ENCODE measurements around the gene IFNA2.

GRCh38 chr9:21395778-21396717 lies 10.8 kb upstream of the IFNA2 start:
- TF ChIP-seq, protein P1, sequence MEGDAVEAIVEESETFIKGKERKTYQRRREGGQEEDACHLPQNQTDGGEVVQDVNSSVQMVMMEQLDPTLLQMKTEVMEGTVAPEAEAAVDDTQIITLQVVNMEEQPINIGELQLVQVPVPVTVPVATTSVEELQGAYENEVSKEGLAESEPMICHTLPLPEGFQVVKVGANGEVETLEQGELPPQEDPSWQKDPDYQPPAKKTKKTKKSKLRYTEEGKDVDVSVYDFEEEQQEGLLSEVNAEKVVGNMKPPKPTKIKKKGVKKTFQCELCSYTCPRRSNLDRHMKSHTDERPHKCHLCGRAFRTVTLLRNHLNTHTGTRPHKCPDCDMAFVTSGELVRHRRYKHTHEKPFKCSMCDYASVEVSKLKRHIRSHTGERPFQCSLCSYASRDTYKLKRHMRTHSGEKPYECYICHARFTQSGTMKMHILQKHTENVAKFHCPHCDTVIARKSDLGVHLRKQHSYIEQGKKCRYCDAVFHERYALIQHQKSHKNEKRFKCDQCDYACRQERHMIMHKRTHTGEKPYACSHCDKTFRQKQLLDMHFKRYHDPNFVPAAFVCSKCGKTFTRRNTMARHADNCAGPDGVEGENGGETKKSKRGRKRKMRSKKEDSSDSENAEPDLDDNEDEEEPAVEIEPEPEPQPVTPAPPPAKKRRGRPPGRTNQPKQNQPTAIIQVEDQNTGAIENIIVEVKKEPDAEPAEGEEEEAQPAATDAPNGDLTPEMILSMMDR (conservative IDR thresholded peaks at IDR 0.05 in 1 of 2, IDR thresholded peaks at IDR 0.05 in 1 of 2; ENCODE audit: extremely low read depth in 1 of 2, insufficient read depth in 1 of 2, low read depth in 1 of 2, low read length in 2 of 2): peak; percentile 76 to 86
- TF ChIP-seq EZH2 (IDR thresholded peaks at IDR 0.05; ENCODE audit: borderline replicate concordance, low read length): peak; percentile 59
